ENCODE data around the gene CDH8. TPM values are rescaled to one million over a fixed set of nuclear protein-coding genes. Genes with fewer than 3 reads are reported as not detected.

CDH8 gene
- polyA plus RNA-seq, 1 of the 3 experiments (the other 2 are of a cell fraction) = 0.05 TPM

DNA sequence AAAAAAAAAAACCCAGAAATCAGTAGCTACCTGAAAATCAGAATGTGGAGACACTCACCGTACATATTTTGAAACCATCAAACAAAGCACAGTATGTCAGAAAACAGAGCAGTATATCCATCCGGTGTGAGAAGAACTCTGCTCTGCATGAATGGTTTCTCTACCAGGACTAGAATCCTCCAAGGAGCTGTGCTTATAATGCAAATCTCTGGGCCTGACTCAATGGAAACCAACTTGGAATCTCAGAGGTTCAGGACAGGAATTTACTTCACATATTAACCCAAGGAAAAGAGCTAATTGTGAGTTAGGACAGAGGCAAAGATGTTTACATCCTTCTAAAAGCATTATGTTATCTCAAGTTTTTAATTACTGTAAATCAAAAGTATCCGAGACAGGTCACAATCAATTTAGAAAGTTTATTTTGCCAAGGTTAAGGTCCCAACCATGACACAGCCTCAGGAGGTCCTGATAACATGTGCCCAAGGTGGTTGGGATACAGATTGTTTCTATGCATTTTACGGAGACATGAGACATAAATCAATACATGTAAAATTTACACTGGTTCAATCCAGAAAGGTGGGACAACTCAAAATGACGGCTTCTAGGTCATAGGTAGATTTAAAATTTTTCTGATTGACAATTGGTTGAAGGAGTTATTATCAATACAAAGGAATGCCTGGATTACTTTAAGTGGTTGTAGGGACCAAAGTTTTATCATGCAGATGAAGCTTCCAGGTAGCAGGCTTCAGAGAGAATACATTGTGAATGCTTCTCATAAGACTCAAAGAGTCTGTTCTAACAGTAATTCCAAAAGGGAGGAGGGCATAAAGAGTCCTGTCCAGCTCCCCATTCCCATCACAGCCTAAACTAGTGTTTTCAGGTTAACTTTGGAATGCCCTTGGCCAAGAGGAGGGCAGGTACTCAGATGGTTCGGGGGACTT is 164.1 kb downstream of the CDH8 start:
- no peak for TF ChIP-seq FOXM1 (IDR thresholded peaks at IDR 0.05; ENCODE audit: low read depth)
- TF ChIP-seq GATA2 (CRISPR knock-in tag; IDR thresholded peaks at IDR 0.05) = no peak
- TF ChIP-seq SIN3A (IDR thresholded peaks at IDR 0.05; ENCODE audit: borderline replicate concordance, low read depth, low read length) = no peak
- TF ChIP-seq JUND (IDR thresholded peaks at IDR 0.05) = no peak
- no peak for TF ChIP-seq PBX3 (IDR thresholded peaks at IDR 0.05)
- TF ChIP-seq RXRA (IDR thresholded peaks at IDR 0.05; ENCODE audit: borderline replicate concordance, low read depth) = no peak
- no peak for TF ChIP-seq GABPA (IDR thresholded peaks at IDR 0.05; ENCODE audit: low read depth)
- TF ChIP-seq CTCF (IDR thresholded peaks at IDR 0.05) = no peak
- TF ChIP-seq CHD2 (IDR thresholded peaks at IDR 0.05; ENCODE audit: low read length, partially characterized antibody) = no peak
- TF ChIP-seq IRF3 (IDR thresholded peaks at IDR 0.05; ENCODE audit: low read depth, low read length) = no peak
- TF ChIP-seq TEAD4 (IDR thresholded peaks at IDR 0.05; ENCODE audit: borderline replicate concordance, insufficient read depth) = no peak
- TF ChIP-seq, protein P1, sequence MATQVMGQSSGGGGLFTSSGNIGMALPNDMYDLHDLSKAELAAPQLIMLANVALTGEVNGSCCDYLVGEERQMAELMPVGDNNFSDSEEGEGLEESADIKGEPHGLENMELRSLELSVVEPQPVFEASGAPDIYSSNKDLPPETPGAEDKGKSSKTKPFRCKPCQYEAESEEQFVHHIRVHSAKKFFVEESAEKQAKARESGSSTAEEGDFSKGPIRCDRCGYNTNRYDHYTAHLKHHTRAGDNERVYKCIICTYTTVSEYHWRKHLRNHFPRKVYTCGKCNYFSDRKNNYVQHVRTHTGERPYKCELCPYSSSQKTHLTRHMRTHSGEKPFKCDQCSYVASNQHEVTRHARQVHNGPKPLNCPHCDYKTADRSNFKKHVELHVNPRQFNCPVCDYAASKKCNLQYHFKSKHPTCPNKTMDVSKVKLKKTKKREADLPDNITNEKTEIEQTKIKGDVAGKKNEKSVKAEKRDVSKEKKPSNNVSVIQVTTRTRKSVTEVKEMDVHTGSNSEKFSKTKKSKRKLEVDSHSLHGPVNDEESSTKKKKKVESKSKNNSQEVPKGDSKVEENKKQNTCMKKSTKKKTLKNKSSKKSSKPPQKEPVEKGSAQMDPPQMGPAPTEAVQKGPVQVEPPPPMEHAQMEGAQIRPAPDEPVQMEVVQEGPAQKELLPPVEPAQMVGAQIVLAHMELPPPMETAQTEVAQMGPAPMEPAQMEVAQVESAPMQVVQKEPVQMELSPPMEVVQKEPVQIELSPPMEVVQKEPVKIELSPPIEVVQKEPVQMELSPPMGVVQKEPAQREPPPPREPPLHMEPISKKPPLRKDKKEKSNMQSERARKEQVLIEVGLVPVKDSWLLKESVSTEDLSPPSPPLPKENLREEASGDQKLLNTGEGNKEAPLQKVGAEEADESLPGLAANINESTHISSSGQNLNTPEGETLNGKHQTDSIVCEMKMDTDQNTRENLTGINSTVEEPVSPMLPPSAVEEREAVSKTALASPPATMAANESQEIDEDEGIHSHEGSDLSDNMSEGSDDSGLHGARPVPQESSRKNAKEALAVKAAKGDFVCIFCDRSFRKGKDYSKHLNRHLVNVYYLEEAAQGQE (IDR thresholded peaks at IDR 0.05; ENCODE audit: low read depth, low read length) = no peak
- TF ChIP-seq EZH2phosphoT487 (IDR thresholded peaks at IDR 0.05; ENCODE audit: borderline replicate concordance, low read depth) = no peak
- TF ChIP-seq, protein P2, sequence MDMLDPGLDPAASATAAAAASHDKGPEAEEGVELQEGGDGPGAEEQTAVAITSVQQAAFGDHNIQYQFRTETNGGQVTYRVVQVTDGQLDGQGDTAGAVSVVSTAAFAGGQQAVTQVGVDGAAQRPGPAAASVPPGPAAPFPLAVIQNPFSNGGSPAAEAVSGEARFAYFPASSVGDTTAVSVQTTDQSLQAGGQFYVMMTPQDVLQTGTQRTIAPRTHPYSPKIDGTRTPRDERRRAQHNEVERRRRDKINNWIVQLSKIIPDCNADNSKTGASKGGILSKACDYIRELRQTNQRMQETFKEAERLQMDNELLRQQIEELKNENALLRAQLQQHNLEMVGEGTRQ (IDR thresholded peaks at IDR 0.05; ENCODE audit: borderline replicate concordance, low read depth, low read length) = no peak
- TF ChIP-seq RCOR1 (IDR thresholded peaks at IDR 0.05; ENCODE audit: low read length) = no peak
- TF ChIP-seq RFX5 (IDR thresholded peaks at IDR 0.05; ENCODE audit: low read length) = no peak
- no peak for TF ChIP-seq RAD21 (IDR thresholded peaks at IDR 0.05; ENCODE audit: low read length)
- TF ChIP-seq FOXJ3 (CRISPR knock-in tag; IDR thresholded peaks at IDR 0.05) = no peak
- no peaks in the 10 kb centered on the region for H4K20me1 ChIP-seq (ENCODE audit: insufficient read depth)
- no peak overlapping the region for H3K9ac ChIP-seq
- H3K36me3 ChIP-seq (replicated peaks in 1 of 2; ENCODE audit: control insufficient read depth in 1 of 2, insufficient read depth in 2 of 2, low read length in 1 of 2) = no peaks in the 10 kb centered on the region
- no peak overlapping the region for H2AFZ ChIP-seq (ENCODE audit: low read depth)
- H3K4me1 ChIP-seq (ENCODE audit: control insufficient read depth in 1 of 2, insufficient read depth in 2 of 2, low read depth in 1 of 2, low read length in 1 of 2) = no peaks in the 10 kb centered on the region
- no peak overlapping the region for H3K27ac ChIP-seq (ENCODE audit: low read depth in 2 of 2, low read length in 1 of 2)
- H3K27me3 ChIP-seq (ENCODE audit: insufficient read depth) = no peaks in the 10 kb centered on the region
- no peak overlapping the region for H3K4me3 ChIP-seq (ENCODE audit: low read depth in 2 of 2, low read length in 1 of 2)
- H3K9me2 ChIP-seq = no peaks in the 10 kb centered on the region
- H3K4me2 ChIP-seq = no peak overlapping the region
- no peaks in the 10 kb centered on the region for H3K9me3 ChIP-seq
- ChIA-PET POLR2A (no interaction called here), CTCF (interaction anchor here (1.3 kb wide), 1 partner anchor 9 kb away, joined by 3 read pairs; no protein-coding TSS in a partner anchor)
- H3F3A ChIP-seq (replicated peaks; ENCODE audit: insufficient read depth) = no peaks in the 10 kb centered on the region
- WGBS (ENCODE audit: low lambda C conversion rate) = 34% methylated on average over 6 of the region's 6 CpGs
- no peaks in the 10 kb centered on the region for H3K79me2 ChIP-seq (ENCODE audit: insufficient read depth)
- no peak for DNase-seq

Measured in SK-N-SH (cell line).